Activated gamma-delta T cell (primary cell): ENCODE measurements around the gene SH3RF3.
"Not testable (repeated sequence)": the region's sequence is repeated elsewhere in the genome, so short reads cannot be mapped to it uniquely, and the experiment has no call there.

ENCODE experiments used
- DNase-seq: peaks from one replicate; lab custom pipeline; 2025; lab: John Stamatoyannopoulos, UW

The SH3RF3 gene

DNA sequence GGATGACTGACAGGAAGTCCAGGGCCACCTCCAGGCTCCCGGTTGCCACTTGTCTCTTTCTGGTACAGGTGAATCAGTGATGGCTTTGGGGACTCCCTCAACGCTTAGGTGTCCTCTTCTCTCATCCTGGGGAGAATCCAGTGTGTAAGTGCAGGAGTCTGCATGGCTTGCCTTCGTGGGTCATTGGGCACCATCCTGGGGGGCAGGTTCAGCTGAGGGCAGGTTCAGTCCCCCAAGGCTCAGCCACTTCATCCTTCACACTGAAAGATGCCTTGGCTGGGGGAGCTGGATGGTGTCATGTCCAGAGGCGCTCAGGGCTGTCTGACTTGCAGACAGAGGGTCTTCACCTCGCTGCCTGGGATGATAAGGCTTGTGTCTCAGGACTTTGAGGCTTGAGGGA, 29.2 kb downstream of the SH3RF3 start:
- no peak for DNase-seq

DNA sequence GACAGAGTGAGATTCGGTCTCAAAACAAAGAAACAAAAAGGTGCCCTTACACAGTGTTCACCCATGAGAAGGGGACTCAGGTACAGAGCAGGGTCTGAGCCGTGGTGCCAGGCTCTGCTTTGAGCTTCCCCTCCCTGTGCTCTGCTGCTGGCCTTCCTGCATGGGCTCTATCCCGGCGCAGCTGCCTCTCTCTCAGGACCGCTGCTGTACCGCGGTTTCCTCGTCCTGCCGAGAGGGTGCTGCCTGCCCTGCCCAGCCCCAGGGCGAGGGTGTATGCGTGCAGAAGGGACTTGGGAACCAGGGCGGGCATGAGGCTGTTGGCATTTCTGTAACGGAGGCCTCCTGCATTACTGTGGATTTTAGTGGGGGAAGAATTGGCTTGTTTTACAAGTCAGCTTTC, 30.1 kb downstream of the SH3RF3 start:
- no peak for DNase-seq

DNA sequence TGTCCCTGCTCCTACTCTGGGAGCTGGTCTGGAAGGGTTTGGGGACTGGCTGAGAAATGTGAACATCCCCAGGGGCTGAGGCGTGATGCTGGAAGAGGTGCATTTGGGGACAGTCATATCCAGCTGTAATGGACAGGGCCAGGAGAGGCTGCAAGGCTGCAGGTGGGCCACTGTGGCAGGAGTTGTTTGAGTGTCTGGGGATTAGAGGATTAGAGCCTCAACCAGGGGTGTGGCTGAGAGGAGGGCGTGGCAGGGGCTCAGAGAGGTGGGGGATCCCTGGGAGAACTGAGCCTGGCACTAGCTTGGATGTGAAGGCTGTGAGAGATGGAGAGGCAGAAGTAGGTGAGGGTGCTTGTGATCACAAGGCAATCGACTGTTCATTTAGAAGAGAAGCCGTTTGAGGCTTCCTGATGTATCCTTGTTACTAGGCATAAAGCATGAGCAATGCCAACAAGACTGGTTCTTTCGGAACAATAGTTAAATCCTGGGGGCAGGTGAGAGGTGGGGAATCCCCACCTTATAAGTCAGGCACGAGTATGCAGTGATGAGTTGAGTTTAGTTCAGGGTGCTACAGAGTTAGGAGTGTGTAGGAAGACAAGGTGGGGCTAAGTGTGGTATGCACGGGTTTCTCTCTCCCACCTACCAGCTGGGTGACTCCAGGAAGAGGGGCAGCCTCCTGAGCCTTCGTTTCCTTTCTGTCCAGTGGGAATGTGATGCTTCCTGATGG, 31.9 kb downstream of the SH3RF3 start:
- no peak for DNase-seq

DNA sequence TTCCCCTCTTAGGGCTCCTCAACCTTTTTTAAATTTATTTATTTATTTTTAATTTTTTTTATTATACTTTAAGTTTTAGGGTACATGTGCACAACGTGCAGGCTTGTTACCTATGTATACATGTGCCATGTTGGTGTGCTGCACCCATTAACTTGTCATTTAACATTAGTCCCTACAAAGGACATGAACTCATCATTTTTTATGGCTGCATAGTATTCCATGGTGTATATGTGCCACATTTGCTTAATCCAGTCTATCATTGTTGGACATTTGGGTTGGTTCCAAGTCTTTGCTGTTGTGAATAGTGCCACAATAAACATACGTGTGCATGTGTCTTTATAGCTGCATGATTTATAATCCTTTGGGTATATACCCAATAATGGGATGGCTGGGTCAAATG, 33.4 kb downstream of the SH3RF3 start:
- not testable (repeated sequence) for DNase-seq

DNA sequence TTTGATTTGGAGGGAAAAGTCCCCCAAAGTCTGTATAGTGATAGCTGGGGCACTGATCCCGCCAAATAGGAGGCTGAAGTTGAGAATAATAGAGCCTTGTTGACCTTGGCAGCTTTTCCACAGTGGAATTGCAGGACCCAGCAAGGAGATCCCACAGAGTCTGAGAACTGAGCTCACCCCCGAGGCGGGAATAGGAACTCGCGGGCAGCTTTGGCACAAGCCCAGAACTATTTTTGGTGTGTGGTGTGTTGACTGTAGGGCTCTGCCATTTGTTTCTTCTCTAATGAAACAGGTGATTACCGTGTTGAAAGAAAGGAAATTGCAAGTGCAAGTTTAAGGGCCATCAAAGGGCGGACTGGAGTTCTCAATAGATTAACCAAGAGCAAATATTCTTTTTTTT, 34.0 kb downstream of the SH3RF3 start:
- DNase-seq: no peak

DNA sequence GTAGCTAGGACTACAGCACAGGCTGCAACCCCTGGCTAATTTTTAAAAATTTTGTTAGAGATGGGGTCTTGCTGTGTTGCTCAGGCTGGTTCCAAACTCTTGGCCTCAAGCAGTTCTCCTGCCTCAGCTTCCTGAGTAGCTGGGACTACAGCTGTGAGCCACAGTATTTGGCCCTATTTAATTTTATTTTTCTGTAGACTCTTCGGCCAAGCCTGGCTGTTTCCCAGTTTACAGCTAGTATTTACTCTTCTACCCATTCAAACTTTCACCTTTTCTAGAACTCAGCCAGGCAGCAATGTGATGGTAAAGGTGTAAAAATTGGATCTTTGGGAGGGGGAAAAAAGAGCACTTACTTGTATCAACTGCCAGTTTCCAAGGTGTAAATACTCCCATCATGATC, 35.3 kb downstream of the SH3RF3 start:
- DNase-seq: no peak

DNA sequence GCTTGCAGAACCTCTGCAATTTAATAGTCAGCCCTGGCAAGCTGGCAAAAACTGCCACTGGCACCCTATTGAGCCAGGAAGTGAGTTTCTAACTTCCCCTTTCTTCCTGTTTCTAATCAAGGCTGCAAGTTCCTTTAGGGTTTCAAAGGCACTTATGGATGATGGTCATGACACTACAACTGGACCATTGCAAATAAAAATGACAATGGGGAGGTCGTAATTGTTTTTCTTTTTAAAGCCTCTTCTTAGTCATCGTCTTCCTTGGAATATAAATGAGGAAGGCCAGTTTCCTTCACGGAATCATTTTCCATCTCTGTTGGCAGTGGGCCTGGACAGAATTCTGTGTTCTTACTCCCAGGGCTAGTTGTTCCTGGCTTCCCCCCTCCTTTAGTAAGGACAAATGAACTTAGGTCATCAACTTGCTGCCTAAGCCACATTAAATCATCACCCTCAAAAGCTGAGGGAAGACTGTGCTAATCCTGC, 35.8 kb downstream of the SH3RF3 start:
- DNase-seq: no peak

DNA sequence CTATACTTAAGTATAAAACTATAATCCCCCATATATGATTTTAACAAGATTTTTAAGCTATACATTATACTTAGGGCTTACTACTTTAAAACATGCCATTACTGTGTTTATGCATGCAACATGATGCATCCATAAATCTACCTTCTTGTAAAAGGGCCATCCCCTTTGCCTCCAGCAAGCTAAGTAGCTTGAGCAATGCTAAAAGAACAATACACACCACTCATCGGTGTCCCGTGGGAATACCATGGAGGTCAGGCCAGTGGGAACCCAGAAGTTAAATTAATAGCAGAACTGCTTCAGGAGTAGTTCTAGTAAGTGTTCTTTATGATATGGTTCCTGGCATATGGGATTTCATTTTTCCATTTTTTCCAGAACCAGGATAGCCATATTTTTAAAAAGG, 37.8 kb downstream of the SH3RF3 start:
- DNase-seq: no peak

DNA sequence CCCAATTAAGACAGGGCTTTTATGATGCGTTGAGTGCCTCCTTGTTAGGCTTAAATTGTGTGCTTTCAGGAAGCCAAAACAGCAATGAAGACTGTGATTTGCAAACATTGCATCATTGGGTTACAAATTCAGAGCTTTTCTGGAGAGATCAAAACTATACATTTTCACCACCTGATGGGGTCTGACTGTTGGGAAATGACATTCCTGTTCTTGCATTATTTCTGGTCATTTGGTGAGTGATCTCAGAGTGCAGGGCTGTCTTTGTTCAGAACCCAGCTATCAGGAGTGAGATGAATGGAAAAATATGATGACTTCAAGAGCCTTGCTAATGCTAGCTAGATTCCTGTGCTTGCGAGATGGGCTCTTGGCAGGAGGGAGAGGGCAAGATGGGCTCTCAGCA, 39.1 kb downstream of the SH3RF3 start:
- DNase-seq: no peak

DNA sequence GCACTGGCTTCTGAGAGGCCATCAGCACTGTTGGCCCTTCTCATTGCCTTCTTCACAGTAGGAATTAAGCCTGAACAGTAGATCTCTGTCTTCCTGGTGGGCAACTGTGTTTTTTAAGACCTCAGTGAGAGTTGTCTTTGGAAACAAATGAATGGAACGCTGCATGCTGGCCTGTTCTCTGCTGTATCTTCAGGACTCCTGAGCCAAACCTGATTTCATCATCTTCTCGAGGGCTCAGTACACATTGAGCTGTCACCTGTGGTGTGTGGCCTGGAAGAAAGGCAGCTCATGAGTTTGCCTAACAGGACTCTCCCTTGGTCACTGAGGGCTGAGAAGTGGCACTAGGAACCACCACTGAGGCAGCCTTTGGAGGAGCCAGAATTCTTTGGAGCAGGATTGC, 39.7 kb downstream of the SH3RF3 start:
- DNase-seq: no peak

DNA sequence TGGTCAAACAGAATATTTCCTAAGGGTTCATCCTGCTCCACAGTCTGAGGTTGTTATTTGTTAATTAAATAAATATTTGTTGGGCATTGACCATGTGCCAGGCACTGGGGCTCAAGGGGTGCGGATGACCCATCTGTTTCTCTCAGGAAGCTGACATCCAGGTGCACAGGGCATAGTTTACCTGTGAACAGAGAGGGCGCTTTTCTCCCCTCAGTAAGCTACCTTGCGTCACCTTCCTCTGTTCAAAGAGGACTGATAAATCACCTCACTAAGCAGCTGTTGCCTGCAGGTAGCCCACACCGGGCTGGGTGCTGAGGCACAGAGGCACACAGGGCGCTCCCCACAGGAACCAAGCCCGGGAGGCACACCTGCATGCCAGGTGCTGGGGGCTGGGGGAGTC, 41.6 kb downstream of the SH3RF3 start:
- no peak for DNase-seq

DNA sequence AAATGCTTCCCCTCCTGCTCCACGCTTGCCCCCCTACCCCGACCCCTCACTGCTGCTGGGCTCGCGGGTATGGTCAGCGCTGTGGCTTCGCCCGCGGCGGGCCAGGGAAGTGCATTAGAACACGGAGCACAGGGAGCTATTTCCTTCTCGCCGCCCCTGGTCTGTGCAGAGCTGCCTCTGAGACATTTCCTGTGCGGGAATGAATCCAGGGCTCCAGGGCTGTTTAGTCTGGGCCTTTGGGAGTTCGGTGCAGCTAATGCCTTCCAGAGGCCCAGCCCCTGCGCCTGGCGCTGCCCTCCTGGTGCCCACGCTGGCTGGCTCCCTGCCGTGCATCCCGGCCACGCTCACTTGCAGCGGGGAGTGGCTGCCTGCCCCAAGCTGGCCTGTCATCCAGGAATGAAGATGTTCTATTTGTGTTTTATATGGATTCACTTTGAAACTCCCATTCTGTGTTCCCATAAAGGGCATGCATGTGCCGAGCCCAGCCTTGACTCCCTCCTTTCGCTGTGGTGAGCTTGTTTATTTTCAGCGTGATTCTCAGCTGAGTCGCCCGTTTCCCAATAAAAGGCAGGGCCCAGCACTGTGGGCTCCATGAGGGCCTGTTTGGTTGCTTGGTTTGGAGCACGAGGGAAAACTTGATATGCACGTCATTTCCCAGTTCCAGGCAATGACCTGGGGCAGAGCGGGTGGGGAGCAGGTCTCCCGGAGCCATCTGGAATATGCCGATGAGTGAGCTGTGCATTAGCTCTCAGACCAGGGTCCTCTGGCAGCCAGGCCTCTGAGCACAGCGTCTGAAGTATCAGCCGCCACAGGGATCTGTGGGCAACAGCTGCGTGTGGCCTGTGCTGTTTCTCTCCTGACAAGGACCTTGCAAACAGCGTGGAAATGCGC, 42.7 kb downstream of the SH3RF3 start:
- no peak for DNase-seq

DNA sequence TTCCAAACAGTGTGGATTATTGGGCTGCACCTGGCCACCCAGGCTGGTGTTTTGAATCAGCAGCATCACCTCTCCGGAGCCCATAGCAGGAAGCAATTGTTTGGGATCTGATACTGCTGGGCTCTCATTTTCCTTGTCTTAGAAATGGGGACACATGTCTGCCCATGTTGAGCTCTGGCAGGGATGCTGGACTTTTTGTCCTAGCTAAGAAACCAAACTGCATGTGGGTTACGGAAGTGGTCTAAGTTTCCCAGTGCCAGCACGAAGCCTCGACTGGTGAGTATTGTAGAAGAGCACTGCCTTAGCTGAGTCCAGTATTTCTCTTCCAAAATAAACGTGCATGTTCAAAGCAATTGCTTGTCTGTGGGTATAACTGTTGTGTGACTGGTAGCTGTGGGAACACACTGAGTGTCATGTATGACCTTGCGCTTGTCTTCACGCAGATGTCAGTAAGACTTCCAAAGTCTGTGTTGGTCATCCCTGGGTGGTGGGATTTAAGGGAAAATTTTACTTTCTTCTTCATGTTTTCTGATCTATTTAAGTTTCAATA, 43.6 kb downstream of the SH3RF3 start:
- no peak for DNase-seq

DNA sequence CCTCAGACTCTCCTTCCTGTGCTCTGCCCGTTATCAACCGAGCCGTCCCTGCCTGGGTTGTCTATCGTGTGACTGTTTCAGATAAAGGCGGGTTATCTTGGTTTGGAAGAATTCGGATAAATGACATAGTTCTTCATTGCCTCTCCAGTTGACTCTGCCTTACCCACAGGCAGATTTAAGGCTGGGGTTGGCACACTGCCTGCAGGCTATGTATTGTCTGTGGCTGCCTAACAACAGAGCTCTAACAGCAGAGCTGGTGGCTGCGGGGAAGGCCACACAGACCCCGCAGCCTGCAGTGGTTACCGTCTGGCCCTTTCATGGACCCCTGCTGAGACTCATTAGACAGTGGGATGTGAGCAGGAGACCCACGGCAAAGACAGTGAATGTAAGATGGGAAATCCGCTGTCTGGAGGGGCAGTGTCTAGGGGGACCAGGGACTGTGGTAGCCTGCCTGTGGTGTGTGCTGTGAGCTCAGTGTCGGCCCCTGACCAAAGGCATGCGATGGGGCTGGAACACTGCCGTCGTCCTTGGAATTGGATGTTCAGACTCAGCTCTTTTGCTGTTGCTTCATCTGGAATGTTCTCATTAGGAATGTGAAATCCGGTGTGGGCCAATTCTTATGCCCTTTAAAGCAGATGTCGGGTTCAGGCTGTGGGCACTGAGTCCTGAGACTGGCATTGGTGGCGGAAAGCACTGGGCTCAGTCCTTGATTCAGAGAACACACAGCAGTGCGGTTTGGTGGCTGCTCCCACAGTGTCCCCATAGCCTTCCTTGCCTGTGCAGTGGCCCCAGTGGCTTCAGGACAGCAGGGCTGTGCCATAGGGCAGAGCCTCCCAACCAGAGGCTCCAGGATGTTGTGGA, 44.5 kb downstream of the SH3RF3 start:
- no peak for DNase-seq

DNA sequence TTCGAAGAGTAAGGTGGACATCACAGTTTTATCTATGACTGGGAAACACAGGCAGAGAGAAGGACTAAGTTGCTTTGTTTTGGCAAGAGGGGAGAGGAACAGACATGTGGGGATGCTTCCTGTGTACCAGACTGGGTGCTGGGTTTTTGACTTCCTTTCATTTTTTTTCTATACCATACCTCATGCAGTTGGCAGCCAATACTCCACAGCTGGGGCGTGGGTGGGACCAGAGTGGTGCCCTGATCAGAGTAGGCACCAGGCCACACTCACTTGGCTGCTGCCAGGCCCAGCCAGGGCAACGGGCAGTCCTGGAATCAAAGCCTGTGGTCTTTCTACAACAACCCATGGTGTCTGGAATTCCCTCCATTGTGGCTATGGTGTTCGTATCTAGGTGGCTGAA, 45.2 kb downstream of the SH3RF3 start:
- no peak for DNase-seq

DNA sequence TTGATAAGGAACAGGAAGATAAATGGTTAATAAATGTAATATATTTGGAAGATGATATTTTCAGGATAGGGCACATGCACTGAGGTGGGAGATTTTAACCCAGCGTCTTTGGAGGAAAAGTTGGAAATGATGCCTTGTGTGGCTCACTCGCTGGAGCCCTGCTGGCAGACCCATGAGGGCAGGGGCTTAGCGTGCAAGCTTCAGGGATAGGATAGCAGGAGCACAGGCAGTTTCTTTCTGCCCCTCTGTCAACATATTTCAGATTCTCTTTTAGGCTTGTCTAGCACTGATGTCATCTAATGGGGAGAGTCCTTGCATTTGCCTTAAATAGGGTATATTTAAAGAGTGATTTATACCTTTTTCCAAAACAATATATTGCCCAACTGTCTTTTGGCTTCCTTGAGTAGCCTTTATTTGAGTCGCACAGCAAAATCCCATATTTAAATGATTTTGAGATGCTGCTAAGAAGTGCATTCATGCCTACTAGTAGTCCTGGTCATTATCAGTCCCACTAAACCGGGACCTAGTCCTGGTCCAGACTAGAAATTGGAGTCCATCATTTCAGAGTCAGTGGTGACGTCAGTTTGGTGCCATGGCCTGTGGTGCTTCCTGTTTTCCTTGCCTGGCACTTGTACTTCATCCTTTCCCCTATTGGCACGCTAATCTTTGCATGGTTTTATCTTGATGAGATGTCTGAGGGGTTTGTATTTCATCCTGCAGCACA, 45.8 kb downstream of the SH3RF3 start:
- no peak for DNase-seq

DNA sequence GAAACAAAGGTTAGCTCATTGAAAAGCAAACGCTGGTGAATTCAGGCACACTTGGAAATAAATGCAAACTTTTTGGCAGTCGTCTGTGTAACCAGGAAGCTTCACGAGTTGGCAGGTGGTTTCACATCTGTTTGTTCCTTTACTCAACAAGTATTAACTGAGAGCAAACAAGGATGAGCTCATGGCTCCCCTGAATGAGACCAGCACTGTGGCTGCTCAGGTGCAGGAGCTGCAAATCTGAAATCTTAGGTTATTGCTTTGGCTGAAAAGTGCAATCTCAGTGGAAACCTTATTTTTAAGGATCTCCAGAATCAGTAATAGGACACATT, 46.3 kb downstream of the SH3RF3 start:
- no peak for DNase-seq

DNA sequence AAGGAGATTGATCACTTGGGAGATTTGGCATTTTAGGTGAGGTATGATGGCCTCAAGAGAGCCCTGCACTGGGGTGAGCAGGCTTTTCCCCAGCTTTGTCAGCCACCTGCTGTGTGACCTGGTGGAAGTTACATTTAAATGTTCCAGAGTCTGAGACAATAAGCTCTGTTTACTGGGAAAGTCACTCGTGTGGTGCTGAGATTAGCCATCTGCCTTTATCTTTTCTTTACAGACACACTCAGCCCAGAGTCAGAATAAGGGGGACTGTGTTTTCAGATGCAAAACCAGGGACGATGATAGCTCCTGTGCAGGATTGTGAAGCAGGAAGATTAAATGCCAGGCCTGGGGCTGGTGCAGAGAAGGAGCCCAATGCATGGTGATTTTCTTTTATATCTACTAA, 47.9 kb downstream of the SH3RF3 start:
- DNase-seq: no peak

DNA sequence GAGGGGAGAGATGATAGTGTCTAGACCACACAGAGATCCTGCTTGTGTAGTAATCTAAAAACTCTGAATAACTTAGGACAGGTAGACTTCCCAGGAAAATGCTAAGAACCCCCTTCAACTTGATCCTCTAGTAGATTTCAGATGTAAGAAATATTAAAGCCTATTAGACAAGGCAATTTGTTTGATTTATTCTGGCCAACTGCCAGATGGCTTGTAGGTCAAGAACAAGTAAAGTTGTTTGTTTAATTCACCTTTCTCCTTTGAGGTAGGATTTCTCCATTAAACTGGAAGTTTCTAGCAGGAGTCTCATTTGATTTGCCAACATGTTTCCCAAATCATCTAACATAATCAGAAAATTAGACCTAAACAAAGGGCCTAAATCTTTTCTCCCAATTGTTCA, 48.6 kb downstream of the SH3RF3 start:
- DNase-seq: no peak

DNA sequence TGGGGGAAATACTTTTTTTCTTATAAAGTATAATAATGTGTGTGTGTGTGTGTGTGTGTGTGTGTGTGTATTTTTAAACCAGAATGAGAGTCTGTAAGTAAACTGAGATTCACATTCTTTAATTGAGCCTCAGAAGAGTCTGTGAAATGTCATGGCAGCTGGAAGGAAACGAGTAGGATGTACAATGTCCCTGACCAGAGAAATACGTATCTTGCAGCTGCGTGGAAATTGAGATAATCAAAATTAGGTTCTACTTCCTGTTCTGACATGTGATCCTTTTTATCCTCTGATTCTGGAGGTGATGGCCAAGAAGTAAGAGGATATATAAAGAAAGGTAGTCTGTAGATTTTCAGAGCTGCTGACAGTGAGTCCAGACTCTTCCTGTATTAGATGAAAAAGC, 50.0 kb downstream of the SH3RF3 start:
- no peak for DNase-seq

DNA sequence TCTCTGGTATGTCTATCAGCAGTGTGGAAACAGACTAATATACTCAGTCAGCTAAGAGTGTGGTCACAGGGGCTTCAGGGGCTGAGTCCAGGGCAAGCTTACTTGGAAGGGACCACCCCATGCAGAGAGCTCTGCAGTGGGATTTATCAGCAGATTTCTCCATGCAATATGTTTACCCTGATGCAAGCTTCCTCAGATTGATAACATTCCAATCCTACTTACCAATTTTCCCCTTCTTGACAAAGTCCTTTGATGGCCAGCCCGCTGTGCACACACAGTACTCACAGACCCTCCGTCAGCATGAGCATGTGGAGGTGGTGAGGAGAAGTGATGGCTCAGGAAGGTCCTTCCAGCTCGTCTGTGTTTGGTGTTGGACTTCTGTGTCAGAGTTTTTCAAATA, 51.8 kb downstream of the SH3RF3 start:
- no peak for DNase-seq

DNA sequence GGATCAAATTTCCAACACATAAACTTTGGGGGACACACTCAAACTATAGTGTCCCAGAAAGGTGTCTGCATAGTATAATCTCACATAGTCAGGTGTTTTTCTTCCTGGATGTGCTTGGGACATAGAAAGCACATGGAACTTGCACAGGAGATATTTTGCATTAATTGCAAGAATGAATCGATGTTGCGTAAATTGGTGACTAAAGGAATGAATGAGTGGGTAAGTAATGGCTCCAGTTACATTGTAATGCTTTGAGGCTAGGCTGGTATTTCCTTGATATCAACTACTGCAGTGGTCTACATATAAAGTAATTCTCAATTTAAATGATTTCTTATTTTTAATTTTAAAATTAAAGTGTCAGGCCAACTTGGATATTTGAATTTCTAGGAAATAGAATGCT, 53.4 kb downstream of the SH3RF3 start:
- no peak for DNase-seq
